Heart right ventricle (tissue), 16 donors: ENCODE data around the gene ARHGAP6. TPM values are rescaled to one million over a fixed set of nuclear protein-coding genes. Genes with fewer than 3 reads are reported as not detected.

Experiments used
- ATAC-seq, 8 donors: fragments of 200-7000 bp; cut with Tn5 transposase; one replicate each; pipeline ENCODE4 v1.9.1; 2020; ENCODE audit warnings: mild to moderate bottlenecking in 8 of 8, moderate library complexity in 8 of 8, moderate number of reproducible peaks in 1 of 8
- DNase-seq, 2 donors: peaks; one replicate each; pipeline ENCODE4 v3.0.0-alpha.2; 2020
- H3K27ac ChIP-seq, 10 donors: fragments of 200-600 bp; sonication (generic) in 2 of 10; one replicate each; pipeline versions ENCODE4 v1.5.0 to v1.8.0; 2020 to 2022; ENCODE audit warnings: mild to moderate bottlenecking in 3 of 10
- H3K27me3 ChIP-seq, 7 donors: fragments of 200-600 bp; one replicate each; pipeline ENCODE4 v1.8.0; 2021 to 2022; ENCODE audit warnings: mild to moderate bottlenecking in 2 of 7
- H3K36me3 ChIP-seq, 9 donors: fragments of 200-600 bp; sonication (generic) in 1 of 9; one replicate each; pipeline versions ENCODE4 v1.5.0 to v1.8.0; 2020 to 2022; ENCODE audit warnings: mild to moderate bottlenecking in 2 of 9
- H3K4me1 ChIP-seq, 9 donors: fragments of 200-600 bp; sonication (generic) in 1 of 9; one replicate each; pipeline versions ENCODE4 v1.5.0 to v1.8.0; 2020 to 2022; ENCODE audit warnings: mild to moderate bottlenecking in 4 of 9
- H3K4me3 ChIP-seq, 10 donors: fragments of 200-600 bp; sonication (generic) in 2 of 10; one replicate each; pipeline versions ENCODE4 v1.5.0 to v1.8.0; 2020 to 2022; ENCODE audit warnings: mild to moderate bottlenecking in 7 of 10, moderate library complexity in 2 of 10
- H3K9me3 ChIP-seq, 11 donors: fragments of 200-600 bp in 10 of 11; sonication (generic) in 2 of 11; one replicate each; pipeline versions ENCODE4 v1.5.0 to v1.8.0; 2013 to 2022; ENCODE audit warnings: mild to moderate bottlenecking in 2 of 11, control low read depth in 1 of 11, moderate library complexity in 1 of 11
- WGBS, 2 donors: extraction: QIAGEN DNeasy Blood & Tissue Kit; methylation state at CpG; one replicate each; pipeline ENCODE4 v1.1.7; 2013; ENCODE audit warnings: inconsistent platforms in 1 of 2; 5-methylcytosine and 5-hydroxymethylcytosine counted together
- intact Hi-C, 10 donors: fragments of 100-400 bp; cut with DNase I; formaldehyde crosslinking; loops; one replicate each; pipeline versions ENCODE4 v1.11.1 to v1.14.2; 2022
- polyA plus RNA-seq, 2 donors: library from polyadenylated mRNA; stranded (reverse); fragments of 200-250 nt; gene quantifications; one replicate each; pipeline ENCODE4 v1.2.3, GENCODE V29; 2013
- total RNA-seq, 10 donors: library from RNA; stranded (reverse); fragmentation: NEBNext Ultra II Directional in 3 of 10; extraction: Animal tissue kit (Norgen Biotek cat#: 25700) in 3 of 10; gene quantifications; one replicate each; pipeline versions ENCODE4 v1.2.1 to v1.2.4, GENCODE V29; 2021 to 2023
- TF ChIP-seq, protein P1 (sequence below), 9 donors: fragments of 200-600 bp; sonication (generic) in 2 of 9; IDR thresholded peaks; one replicate each; pipeline versions ENCODE4 v1.5.0 to v1.8.0; 2021 to 2022; ENCODE audit warnings: antibody characterized with exemption in 9 of 9, mild to moderate bottlenecking in 5 of 9, moderate library complexity in 1 of 9
- donor health status: Arrhythmogenic right ventricular cardiomyopathy.
- donor health status: ischemic (EF 13 %, LVEDD 7.1; RV severe dilation, severe dysfunction).
- donor health status: healthy with polysubstance abuse.
- donor health status: DM: no; HTN: yes; CAD: no.
- donor health status: DM: no; HTN: no; CAD: no.
- donor health status: ischemic (EF 25% LVEDD 6.9; RV normal size, moderate dysfunction).
- donor health status: ischemic (EF 25% LVEDD 5.7; RV mildly dilated, moderate dysfunction).
- donor health status: healthy.
- donor health status: DM: yes; HTN: yes; CAD: no.
- donor health status: Ischemic cardiomyopathy.
- donor health status: ischemic (EF 35%, LVEDD 5.7; RV mildly dilated, moderate dysfunction).
- donor health status: nonischemic (EF 11% LVEDD 7.7; RV severe dilation, severe dysfunction).
- donor health status: DM: yes; HTN: yes; CAD: no.
- donor health status: PGD.
- donor health status: ischemic (EF 29% LVEDD 5.4; RV normal size, mild dysfunction).
- donor health status: nonischemic (EF 23%, LVEDD 6.1; RV moderate dilation, normal function).

The ARHGAP6 gene
- total and polyA plus RNA-seq, 12 donors = 1.6 to 6.0 (median 2.6) TPM

DNA sequence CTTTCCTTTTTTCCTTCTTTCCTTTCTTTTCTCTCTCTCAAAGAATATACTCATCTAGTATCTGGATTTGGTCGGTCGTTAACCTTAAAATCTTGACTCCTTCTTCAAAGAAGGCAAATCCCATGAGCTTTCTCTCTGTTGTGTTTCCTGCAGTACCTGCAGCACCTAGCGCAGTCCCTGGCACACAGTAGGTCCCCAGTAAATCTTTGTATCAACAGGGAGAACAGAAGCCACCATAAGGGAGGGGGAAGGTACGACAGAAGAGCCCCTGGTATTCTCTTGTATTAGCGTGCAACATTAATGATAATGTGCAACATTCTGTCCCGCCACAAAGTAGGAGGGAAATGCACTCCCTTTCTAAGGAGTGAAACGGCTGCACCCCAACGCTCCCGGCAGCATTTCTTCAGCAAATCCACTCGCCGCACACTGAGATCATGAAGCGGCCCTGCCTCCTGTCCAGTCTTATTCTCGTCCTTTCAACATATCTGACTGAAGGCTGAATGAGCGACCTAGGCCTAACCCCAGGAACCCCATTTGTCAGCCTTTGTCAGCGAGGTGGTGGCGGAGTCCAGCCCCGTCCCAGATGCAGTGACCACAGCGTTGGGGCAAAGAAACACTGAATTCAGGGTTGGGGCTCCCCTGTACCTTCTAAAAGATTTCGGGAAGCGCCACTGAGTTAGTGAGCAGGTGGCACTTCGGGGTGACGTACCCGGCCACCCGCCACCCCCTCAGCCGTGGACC is 238.8 kb downstream of the ARHGAP6 start:
- intact Hi-C loops = no loop called here
- no peaks in the 10 kb centered on the region for H3K9me3 ChIP-seq
- H3K27me3 ChIP-seq = peaks cover 0 to 30% (median 0%) of the 10 kb centered on the region in 7 donors
- ATAC-seq (peak in 6 of 8 donors; percentile 34 to 60 (median 46)), DNase-seq (peak in 1 of 2 donors; percentile 10)
- TF ChIP-seq, protein P1, sequence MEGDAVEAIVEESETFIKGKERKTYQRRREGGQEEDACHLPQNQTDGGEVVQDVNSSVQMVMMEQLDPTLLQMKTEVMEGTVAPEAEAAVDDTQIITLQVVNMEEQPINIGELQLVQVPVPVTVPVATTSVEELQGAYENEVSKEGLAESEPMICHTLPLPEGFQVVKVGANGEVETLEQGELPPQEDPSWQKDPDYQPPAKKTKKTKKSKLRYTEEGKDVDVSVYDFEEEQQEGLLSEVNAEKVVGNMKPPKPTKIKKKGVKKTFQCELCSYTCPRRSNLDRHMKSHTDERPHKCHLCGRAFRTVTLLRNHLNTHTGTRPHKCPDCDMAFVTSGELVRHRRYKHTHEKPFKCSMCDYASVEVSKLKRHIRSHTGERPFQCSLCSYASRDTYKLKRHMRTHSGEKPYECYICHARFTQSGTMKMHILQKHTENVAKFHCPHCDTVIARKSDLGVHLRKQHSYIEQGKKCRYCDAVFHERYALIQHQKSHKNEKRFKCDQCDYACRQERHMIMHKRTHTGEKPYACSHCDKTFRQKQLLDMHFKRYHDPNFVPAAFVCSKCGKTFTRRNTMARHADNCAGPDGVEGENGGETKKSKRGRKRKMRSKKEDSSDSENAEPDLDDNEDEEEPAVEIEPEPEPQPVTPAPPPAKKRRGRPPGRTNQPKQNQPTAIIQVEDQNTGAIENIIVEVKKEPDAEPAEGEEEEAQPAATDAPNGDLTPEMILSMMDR (IDR thresholded peaks at IDR 0.05) = no peak
- no peaks in the 10 kb centered on the region for H3K36me3 ChIP-seq
- peak overlapping the region in 9 of 10 donors; percentile 15 to 71 (median 64) for H3K27ac ChIP-seq
- peaks cover 0 to 14% (median 0%) of the 10 kb centered on the region in 9 donors for H3K4me1 ChIP-seq
- peak overlapping the region in 9 of 10 donors; percentile 35 to 61 (median 55) for H3K4me3 ChIP-seq
- 40 to 46% methylated on average over 25 of the region's 25 CpGs for WGBS, 2 donors

DNA sequence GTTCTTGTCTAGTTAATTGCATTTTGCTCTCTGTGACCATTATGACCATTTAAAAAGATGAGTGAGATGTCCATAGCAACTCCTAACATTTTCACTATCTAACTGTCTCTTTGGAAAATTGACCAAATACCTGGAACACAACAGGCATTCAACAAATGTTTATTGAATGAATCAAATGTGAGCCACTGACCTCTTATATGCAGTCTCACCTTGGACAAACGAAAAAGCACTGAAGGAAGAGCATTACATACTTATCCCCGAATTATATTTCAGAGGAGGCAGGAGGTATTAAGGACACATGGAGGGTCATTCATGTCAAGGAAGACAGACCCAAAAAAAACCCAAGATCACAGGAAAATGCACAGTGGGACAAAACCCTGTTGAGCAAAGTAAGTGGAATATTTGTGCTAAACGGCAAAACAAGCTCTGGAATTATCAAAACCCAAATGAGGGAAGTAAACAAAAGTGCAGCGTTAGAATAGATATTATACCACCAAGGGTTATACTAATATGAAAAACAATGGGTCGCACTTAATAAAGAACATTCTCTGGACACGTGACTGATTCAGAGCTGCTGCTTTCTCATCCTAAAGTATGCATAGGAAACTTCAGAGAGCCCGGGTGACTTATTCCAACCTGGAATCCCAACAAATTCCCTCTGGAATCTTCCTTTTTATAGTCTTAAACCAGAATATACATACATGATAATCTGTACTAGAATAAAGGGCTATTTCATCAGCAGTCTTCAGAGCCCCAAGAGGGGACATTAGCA is 240.6 kb downstream of the ARHGAP6 start:
- H3K27ac ChIP-seq = no peak overlapping the region
- H3K4me1 ChIP-seq = peaks cover 0 to 14% (median 0%) of the 10 kb centered on the region in 9 donors
- no peaks in the 10 kb centered on the region for H3K36me3 ChIP-seq
- H3K4me3 ChIP-seq = no peak overlapping the region
- 70% methylated on average over 7 of the region's 7 CpGs for WGBS, 2 donors
- TF ChIP-seq, protein P1 (IDR thresholded peaks at IDR 0.05) = no peak
- DNase-seq = no peak
- H3K9me3 ChIP-seq = no peaks in the 10 kb centered on the region
- intact Hi-C loops = no loop called here
- ATAC-seq = no peak
- H3K27me3 ChIP-seq = peaks cover 0 to 30% (median 0%) of the 10 kb centered on the region in 7 donors

DNA sequence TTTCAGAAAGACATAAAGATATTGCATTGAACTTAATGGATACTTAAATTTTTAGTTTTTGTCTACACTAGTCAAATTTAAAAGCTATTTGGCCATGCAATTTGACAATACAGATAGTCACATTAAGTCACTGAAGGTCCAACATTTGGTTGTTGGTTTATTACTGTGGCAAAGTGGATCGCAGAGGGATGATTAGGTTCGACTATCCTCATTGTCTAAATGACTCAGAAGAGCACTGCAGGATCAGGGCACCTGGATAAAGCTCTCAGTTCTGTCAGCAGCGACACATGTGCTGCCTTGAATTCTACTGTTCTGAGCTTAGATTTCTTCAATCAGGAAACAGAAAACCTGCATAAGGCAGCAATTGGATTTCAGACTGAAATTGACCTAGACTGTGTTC is 241.8 kb downstream of the ARHGAP6 start:
- Histone ChIP-seq H3K4me1 (peaks cover 0 to 14% (median 0%) of the 10 kb centered on the region in 9 donors), H3K9me3 (no peaks in the 10 kb centered on the region), H3K27me3 (peaks cover 0 to 30% (median 0%) of the 10 kb centered on the region in 7 donors), H3K36me3 (no peaks in the 10 kb centered on the region), H3K4me3 (no peak overlapping the region), H3K27ac (peak overlapping the region in 3 of 10 donors; percentile 15 to 74 (median 25))
- intact Hi-C loops = no loop called here
- no peak for ATAC-seq
- DNase-seq = no peak
- TF ChIP-seq, protein P1 (IDR thresholded peaks at IDR 0.05) = no peak
- 92 to 93% methylated on average over 3 of the region's 3 CpGs for WGBS, 2 donors

DNA sequence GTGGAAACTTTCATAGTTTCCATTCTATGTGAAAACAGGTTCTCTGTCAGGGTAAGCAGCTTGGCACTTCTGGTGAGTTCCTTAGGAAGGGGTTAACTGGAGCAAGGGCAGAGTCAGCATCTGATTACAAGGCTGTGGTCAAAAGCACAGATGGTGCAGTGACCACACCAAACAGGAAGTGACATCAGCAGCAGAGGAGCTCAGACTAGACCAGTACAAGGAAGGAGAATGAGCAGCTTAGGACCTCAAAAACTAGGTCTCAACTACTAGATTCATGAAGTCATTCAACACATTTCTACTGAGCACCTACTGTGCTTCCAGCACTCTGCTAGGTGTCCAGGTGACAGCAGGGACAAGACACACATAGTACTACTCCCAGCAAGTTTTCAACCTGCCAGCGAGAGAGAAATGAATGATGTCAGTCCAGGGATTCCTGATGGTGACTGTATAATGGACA is 242.3 kb downstream of the ARHGAP6 start:
- ATAC-seq = peak in 7 of 8 donors; percentile 22 to 74 (median 56)
- TF ChIP-seq, protein P1 (IDR thresholded peaks at IDR 0.05) = no peak
- DNase-seq = peak in 1 of 2 donors; percentile 30
- peak overlapping the region in 3 of 10 donors; percentile 15 to 74 (median 25) for H3K27ac ChIP-seq
- no peaks in the 10 kb centered on the region for H3K36me3 ChIP-seq
- no peaks in the 10 kb centered on the region for H3K9me3 ChIP-seq
- intact Hi-C loops = no loop called here
- no peak overlapping the region for H3K4me3 ChIP-seq
- 100% methylated on average over 1 of the region's 1 CpG for WGBS, 2 donors
- H3K4me1 ChIP-seq = peaks cover 0 to 14% (median 0%) of the 10 kb centered on the region in 9 donors
- H3K27me3 ChIP-seq = peaks cover 0 to 29% (median 0%) of the 10 kb centered on the region in 7 donors
